K562 (cell line): ENCODE results near the gene PITHD1. TPM values are rescaled to one million over a fixed set of nuclear protein-coding genes. Genes with fewer than 3 reads are reported as not detected.

Source experiments
- BRCA1 ChIP-seq, 2 experiments: fragments of 450-650 bp in 1 of 2; sonication (generic) in 1 of 2; formaldehyde crosslinking in 1 of 2; IDR thresholded peaks; 2 replicates each; pipeline versions ENCODE4 v1.5.0 to v1.6.1; 2017 to 2020; ENCODE audit warnings: mild to moderate bottlenecking in 1 of 2, missing genetic modification reagents in 1 of 2
- ELF2 ChIP-seq: fragments of 250-450 bp; sonication (Bioruptor Pico); IDR thresholded peaks from 2 replicates; pipeline ENCODE4 v1.5.0; 2021; ENCODE audit warnings: mild to moderate bottlenecking
- ETV6 ChIP-seq, 3 experiments: fragments of 150-350 bp in 1 of 3; sonication (generic) in 1 of 3; formaldehyde crosslinking in 1 of 3; IDR thresholded peaks; 2 replicates each; pipeline versions ENCODE4 v1.6.1 to v1.8.0; 2014 to 2022; ENCODE audit warnings: borderline replicate concordance in 2 of 3, low read depth in 2 of 3, antibody characterized with exemption in 1 of 3, low read length in 1 of 3, mild to moderate bottlenecking in 1 of 3, missing genetic modification reagents in 1 of 3
- FOXJ3 ChIP-seq: sonication (generic); formaldehyde crosslinking; IDR thresholded peaks from 2 replicates; pipeline ENCODE4 v1.4.0; 2020; ENCODE audit warnings: mild to moderate bottlenecking, missing genetic modification reagents
- ILK ChIP-seq: fragments of 450-650 bp; IDR thresholded peaks from 2 replicates; pipeline ENCODE4 v1.6.1; 2016; ENCODE audit warnings: missing genetic modification characterization, low read depth, mild to moderate bottlenecking, missing compliant biosample characterization, moderate library complexity, borderline replicate concordance
- IRF2 ChIP-seq: sonication (generic); formaldehyde crosslinking; IDR thresholded peaks from 2 replicates; pipeline ENCODE4 v1.8.1; 2022; ENCODE audit warnings: mild to moderate bottlenecking, missing genetic modification reagents
- JUN ChIP-seq, 2 experiments: sonication (generic) in 1 of 2; formaldehyde crosslinking in 1 of 2; IDR thresholded peaks; 2 replicates each; pipeline versions ENCODE4 v1.6.1 to v1.8.0; 2012 to 2022; ENCODE audit warnings: borderline replicate concordance in 2 of 2, mild to moderate bottlenecking in 2 of 2, improper control_type of control experiment in 1 of 2, low read depth in 1 of 2, low read length in 1 of 2, missing genetic modification reagents in 1 of 2
- MECOM ChIP-seq: fragments of 250-450 bp; sonication (Bioruptor Pico); IDR thresholded peaks from 2 replicates; pipeline ENCODE4 v1.8.0; 2022; ENCODE audit warnings: inconsistent platforms
- MEIS2 ChIP-seq: fragments of 450-650 bp; IDR thresholded peaks from 2 replicates; pipeline ENCODE4 v1.6.1; 2014; ENCODE audit warnings: mild to moderate bottlenecking; ENCODE audit not compliant: partially characterized antibody
- MYC ChIP-seq, 2 experiments: fragments of 250-450 bp in 1 of 2; sonication (Bioruptor Pico) in 1 of 2; IDR thresholded peaks; 2 replicates each; pipeline versions ENCODE4 v1.5.1 to v1.6.1; 2012 to 2021; ENCODE audit warnings: low read depth in 2 of 2, borderline replicate concordance in 1 of 2, improper control_type of control experiment in 1 of 2, low read length in 1 of 2, mild to moderate bottlenecking in 1 of 2, moderate library complexity in 1 of 2
- NEUROD1 ChIP-seq: fragments of 150-350 bp; IDR thresholded peaks from 2 replicates; pipeline ENCODE4 v1.6.1; 2014; ENCODE audit warnings: borderline replicate concordance, low read length, low read depth; ENCODE audit not compliant: partially characterized antibody
- POLR2B ChIP-seq: fragments of 450-650 bp; IDR thresholded peaks from 2 replicates; pipeline ENCODE4 v1.6.1; 2018; ENCODE audit warnings: low read depth; ENCODE audit not compliant: partially characterized antibody
- POLR2H ChIP-seq: IDR thresholded peaks from 2 replicates; pipeline ENCODE4 v1.6.1; 2016; ENCODE audit warnings: missing genetic modification characterization, low read depth, mild to moderate bottlenecking, control low read depth, missing compliant biosample characterization, moderate library complexity
- RAD51 ChIP-seq: fragments of 450-650 bp; IDR thresholded peaks from 2 replicates; pipeline ENCODE4 v1.7.1; 2016; ENCODE audit warnings: low read depth, mild to moderate bottlenecking, borderline replicate concordance
- RBM17 ChIP-seq: fragments of 200-400 bp; formaldehyde crosslinking; IDR thresholded peaks from 2 replicates; pipeline ENCODE4 v1.6.1; 2017; ENCODE audit warnings: low read depth, mild to moderate bottlenecking, low read length, borderline replicate concordance
- SIN3A ChIP-seq, 2 experiments: fragments of 150-350 bp in 1 of 2; IDR thresholded peaks; 2 replicates each; pipeline ENCODE4 v1.6.1; 2011 to 2016; ENCODE audit warnings: borderline replicate concordance in 2 of 2, low read depth in 2 of 2, low read length in 2 of 2, mild to moderate bottlenecking in 2 of 2, moderate library complexity in 2 of 2; ENCODE audit not compliant: control insufficient read depth in 1 of 2
- YBX1 ChIP-seq: fragments of 450-650 bp; IDR thresholded peaks from 2 replicates; pipeline ENCODE4 v1.7.1; 2016; ENCODE audit warnings: mild to moderate bottlenecking
- ZBTB17 ChIP-seq: fragments of 450-650 bp; formaldehyde crosslinking; IDR thresholded peaks from 2 replicates; pipeline ENCODE4 v1.4.0; 2020; ENCODE audit warnings: mild to moderate bottlenecking
- ZBTB34 ChIP-seq: fragments of 250-450 bp; sonication (Bioruptor Pico); IDR thresholded peaks from 2 replicates; pipeline ENCODE4 v1.8.0; 2021; ENCODE audit warnings: mild to moderate bottlenecking, moderate library complexity
- ZNF253 ChIP-seq: fragments of 250-450 bp; sonication (Bioruptor Pico); conservative IDR thresholded peaks from 2 replicates; pipeline ENCODE4 v1.6.1; 2021; ENCODE audit warnings: mild to moderate bottlenecking
- ZNF280B ChIP-seq: fragments of 250-450 bp; sonication (Bioruptor Pico); IDR thresholded peaks from 2 replicates; pipeline ENCODE4 v1.5.1; 2021; ENCODE audit warnings: mild to moderate bottlenecking
- ZNF408 ChIP-seq: fragments of 250-450 bp; sonication (Bioruptor Pico); IDR thresholded peaks from 2 replicates; pipeline ENCODE4 v1.4.0; 2020; ENCODE audit warnings: low read depth, mild to moderate bottlenecking, moderate library complexity
- ZNF695 ChIP-seq: fragments of 450-650 bp; formaldehyde crosslinking; IDR thresholded peaks from 2 replicates; pipeline ENCODE4 v1.4.0; 2020; ENCODE audit warnings: mild to moderate bottlenecking, moderate library complexity
- polyA plus RNA-seq, 8 experiments: library from polyadenylated mRNA; depleted of rRNA in 4 of 8; stranded (reverse) in 5 of 8; unstranded in 3 of 8; fragments of >200 nt; fragmentation: Nextera tagmentation in 2 of 8; fragmentation: Illumina TruSeq in 1 of 8; extraction: Ambion mirVana in 2 of 8; extraction: Trizol in 1 of 8; gene quantifications; 2 replicates each; pipeline versions ENCODE4 v1.2.1 to v1.2.3, GENCODE V29; 2011 to 2014; ENCODE audit warnings: inconsistent platforms in 1 of 8, missing spikeins in 1 of 8
- total RNA-seq, 7 experiments: library from RNA; depleted of rRNA in 6 of 7; stranded (reverse); fragments of >200 nt in 6 of 7; fragmentation: Illumina TruSeq in 2 of 7; extraction: Trizol in 2 of 7; gene quantifications; 2 replicates each; pipeline versions ENCODE4 v1.2.1 to v1.2.3, GENCODE V29; 2011 to 2021; ENCODE audit warnings: low replicate concordance in 1 of 7

PITHD1 gene
- total and polyA plus RNA-seq, 9 of the 15 experiments (the other 6 are each of a cell fraction or from before 2014, with no cell fraction given) = 46.5 to 175 (median 149) TPM

- TF ChIP-seq RBM17 (no peak), IRF2 (no peak), MYC (IDR thresholded peaks at IDR 0.05; ENCODE audit: low read depth, low read length) (peak; percentile 86), MYC (CRISPR knock-in tag; IDR thresholded peaks at IDR 0.05; ENCODE audit: borderline replicate concordance, low read depth) (peak; percentile 66), FOXJ3 (CRISPR knock-in tag) (no peak), ILK (no peak), ZBTB17 (CRISPR knock-in tag) (0 out of 2 replicates have a peak, but pooled peaks have one; percentile 1), POLR2H (no peak), YBX1 (no peak), RAD51 (no peak), ZNF280B (CRISPR knock-in tag) (no peak), ELF2 (CRISPR knock-in tag) (peak; percentile 95), ETV6 (IDR thresholded peaks at IDR 0.05; ENCODE audit: borderline replicate concordance in 1 of 2, low read depth in 2 of 2, low read length in 1 of 2) (no peak), ETV6 (CRISPR knock-in tag; IDR thresholded peaks at IDR 0.05; ENCODE audit: borderline replicate concordance) (peak; percentile 82; the same call in 1 of the 2 replicates), NEUROD1 (peak; percentile 90), MEIS2 (no peak), ZNF695 (CRISPR knock-in tag) (no peak), BRCA1 (IDR thresholded peaks at IDR 0.05) (no peak), BRCA1 (CRISPR knock-in tag; IDR thresholded peaks at IDR 0.05) (0 out of 2 replicates have a peak, but pooled peaks have one; percentile 25), ZNF408 (CRISPR knock-in tag) (no peak), MECOM (CRISPR knock-in tag) (no peak), ZNF253 (CRISPR knock-in tag) (peak; percentile 57; the same call in 1 of the 2 replicates), ZBTB34 (CRISPR knock-in tag) (no peak), SIN3A (IDR thresholded peaks at IDR 0.05; ENCODE audit: borderline replicate concordance in 2 of 2, control insufficient read depth in 1 of 2, low read depth in 2 of 2, low read length in 2 of 2) (peak; percentile 71 to 88), POLR2B (peak; percentile 71), JUN (IDR thresholded peaks at IDR 0.05; ENCODE audit: borderline replicate concordance, low read depth, low read length) (0 out of 2 replicates have a peak, but pooled peaks have one; percentile 75), JUN (CRISPR knock-in tag; IDR thresholded peaks at IDR 0.05; ENCODE audit: borderline replicate concordance) (no peak)
Observed at GRCh38 chr1:23800400-23801337, 22.5 kb downstream of the PITHD1 start, which contains the start of gene GALE (continued).
